HPDE6-E6E7 (cell line): ENCODE results near the gene ESPN.

ENCODE experiments used
- DNase-seq: peaks from one replicate; pipeline ENCODE4 v3.0.0; 2011; ENCODE audit warnings: missing footprints; ENCODE audit errors: extremely low spot score

Gene ESPN

GRCh38 chr1:6499296-6499695 is 74.7 kb downstream of the ESPN start:
- DNase-seq: no peak

DNA sequence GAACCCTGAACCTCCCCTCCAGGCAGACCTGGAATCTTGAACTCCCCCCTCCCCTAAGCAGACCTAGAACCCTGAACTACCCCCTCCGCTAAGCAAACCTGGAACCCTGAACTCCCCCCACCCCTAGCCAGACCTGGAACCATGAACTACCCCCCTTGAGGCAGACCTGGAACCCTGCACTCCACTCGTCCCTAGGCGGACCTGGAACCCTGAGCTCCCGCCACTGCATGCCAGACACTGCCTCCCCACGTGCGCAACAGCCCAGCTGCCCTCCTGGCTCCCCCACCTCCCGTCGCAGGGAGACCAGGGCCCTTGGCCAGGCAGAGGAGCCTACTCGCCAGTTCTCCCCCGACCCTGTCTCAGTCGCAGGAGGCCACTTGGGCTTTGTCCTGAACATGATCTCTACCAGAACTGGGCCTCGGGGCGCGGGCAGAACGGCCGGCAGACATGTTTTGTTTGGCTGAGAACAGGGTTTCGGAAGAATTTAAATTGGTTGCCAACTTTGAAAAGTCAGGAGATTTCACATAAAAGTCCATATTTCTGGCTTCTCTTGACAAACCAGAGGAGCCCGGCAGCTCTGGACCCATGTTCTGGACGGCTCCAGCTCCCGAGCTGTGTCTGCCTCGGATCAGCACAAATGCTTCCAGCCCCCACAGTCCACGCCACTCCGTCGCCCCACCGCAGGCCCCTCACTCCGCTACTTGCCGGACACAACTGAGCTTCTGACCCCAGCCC is 76.1 kb downstream of the ESPN start:
- DNase-seq: no peak

DNA sequence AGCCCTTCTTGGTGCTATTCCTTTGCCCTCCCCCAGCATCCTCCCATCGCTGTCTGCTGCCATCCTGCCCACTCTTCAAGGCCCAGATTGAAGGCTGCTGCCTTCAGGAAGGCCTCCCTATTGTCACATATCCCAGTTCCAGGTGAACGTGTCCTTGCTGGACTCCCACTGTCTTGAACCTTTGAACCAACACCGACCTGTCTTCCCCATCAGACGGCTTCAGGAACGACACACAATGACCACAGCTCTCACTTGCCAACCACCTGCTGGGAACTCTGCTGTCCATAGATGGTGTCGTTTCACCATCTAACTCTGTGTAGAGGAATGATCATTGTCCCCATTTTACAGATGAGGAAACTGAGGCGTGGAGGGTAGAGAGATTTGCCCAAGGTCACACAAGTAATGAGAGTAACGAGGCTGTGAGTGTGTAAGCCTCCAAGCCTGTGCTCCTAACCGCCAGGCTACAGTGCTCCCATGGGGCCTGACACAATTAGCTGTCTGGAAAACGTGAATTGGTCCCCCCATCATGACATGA is 76.8 kb downstream of the ESPN start:
- no peak for DNase-seq

DNA sequence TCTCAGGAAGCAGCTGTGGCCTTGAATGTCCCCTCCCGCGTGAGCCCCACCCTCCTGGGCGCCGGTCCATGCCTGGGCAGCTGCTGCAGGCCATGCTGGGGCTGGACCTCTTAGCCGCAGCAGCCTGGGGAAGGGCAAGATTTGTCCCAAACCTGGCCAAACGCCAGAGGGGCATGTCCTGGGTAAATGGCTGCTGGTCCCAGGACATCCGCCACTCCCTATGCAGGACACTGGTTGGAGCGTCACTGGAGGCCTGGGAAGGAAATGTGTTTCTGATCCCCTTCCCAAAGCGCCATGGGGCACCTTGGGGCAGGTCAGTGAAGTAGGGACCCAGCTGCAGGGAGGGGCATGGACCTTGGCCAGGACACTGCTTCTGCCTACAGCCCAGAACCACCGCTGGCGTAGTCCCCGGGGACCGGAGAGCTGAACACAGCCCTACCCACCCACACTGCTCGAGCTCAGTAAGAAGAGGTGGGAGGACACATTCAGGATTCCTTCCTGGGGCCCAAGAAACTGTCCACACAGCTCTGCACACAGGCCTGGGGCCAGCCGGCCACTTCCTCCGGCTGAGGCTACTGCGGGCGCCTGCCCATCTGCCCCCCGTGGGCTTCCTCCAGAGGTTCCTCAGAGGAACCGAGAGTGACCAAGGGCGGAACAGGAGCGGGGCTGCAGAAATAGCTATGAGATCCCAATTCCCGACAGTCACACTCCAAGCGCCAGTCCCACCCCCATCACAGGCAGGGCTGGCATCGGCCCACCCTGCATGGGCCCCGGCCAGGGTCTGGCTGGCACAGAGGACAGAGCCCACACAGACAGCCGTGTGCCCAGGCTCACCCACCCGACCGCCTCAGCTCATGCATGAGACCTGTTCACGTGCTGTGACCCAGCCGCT is 77.7 kb downstream of the ESPN start:
- DNase-seq: no peak

GRCh38 chr1:6503884-6504602 is 79.5 kb downstream of the ESPN start:
- DNase-seq: no peak

DNA sequence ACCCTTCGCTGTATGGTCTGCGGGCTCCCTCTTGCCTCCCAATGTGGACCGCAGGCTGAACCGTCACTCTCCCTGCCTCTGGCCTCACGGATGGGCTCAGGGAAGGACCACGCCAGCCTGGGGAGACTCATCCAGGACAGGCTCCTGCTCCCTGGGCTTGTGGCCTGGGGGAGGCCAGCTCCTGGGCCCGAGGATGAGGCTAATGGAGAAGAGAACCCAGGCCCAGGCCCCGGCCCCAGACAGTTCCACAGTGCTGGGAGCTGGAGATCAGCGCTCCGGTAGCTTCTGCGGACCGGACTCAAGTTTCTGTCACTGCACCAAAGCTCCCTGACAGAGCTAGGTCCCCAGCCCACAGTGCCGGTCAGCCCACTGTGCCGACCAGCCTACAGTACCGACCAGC is 80.3 kb downstream of the ESPN start:
- DNase-seq: no peak

- no peak for DNase-seq
These were observed 81.0 kb downstream of the ESPN start for GRCh38 chr1:6505367-6506209.

DNA sequence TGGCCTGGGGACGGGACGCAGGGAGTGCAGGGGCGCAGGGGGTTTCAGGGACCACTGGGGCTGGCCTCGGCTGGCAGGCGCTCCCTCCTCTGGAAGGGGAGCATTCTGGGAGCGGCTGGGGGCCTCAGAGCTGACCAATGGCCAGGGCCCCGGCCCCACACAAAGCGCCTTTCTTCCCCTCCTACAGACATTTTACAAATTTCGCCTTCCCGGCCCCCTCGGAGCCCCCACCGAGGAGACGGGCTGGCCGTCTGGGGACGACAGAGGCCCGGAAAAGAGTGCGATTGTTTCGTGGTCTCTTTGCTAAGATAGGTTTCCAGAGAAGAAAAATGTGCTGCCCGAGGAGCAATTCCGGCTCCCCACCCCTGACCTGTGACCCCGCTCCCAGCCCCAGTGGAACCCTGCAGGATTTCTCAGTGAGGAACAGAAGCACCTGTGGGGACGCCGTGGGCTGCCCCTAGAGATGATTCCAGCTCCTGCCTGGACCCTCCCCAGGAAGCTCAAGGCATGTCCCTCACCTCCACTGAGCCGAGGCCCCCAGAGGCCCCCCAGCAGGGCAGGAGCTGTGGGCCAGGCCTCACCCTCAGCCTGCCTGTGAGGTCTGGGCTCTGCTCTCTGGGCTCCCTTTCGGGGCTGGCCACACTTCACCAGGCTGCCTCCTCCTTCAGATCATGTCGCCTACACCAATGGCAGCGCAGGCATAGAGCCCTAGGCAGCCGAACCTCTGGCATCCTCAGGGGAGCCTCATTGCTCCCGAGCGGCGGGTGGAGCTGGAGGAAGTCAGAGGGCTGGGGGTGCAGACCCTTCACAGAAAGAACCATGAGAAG is 81.8 kb downstream of the ESPN start:
- DNase-seq: no peak

DNA sequence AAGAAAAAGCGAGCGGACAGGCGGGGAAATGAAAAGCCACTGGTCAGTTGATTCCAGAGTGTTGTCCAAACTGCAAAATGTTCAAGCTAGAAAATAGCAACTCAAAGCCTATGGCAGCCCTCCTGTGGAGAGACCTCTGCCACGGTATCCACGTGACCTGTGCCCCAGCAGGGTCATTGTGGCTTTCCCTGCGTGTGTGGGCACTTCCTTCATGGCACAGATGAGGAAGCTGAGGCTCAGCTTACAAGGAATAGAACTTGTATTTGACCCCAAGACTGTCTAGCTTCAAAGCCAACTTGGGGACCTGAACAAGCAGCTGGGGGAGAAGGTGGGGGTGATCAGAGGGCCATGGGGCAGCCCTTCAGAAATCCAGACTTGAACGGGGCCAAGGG is 82.5 kb downstream of the ESPN start:
- DNase-seq: no peak

DNA sequence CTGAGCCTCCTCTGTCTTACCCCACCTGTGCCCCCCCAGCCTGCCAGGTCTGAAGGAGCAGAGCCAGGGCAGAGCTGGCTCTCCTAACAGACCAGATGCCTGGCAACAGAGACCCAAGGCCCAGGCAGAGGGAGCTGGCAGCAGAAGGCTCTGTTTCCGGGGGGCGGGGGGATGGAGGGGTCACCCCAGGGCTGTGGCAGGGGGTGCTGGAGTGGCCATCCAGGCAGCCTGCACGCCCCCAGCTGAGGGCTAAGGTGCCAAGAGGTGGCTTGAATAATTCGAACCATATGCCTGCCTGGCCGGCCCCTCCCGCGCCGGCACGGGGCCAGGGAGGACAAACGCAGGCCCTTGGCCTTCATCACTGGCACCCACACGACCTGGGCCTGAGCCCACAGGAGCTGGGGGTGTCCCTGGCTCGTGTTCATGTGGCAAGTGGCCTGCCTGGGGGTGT is 82.9 kb downstream of the ESPN start:
- no peak for DNase-seq

- DNase-seq: no peak
These were observed 83.7 kb downstream of the ESPN start for GRCh38 chr1:6508154-6508815.

DNA sequence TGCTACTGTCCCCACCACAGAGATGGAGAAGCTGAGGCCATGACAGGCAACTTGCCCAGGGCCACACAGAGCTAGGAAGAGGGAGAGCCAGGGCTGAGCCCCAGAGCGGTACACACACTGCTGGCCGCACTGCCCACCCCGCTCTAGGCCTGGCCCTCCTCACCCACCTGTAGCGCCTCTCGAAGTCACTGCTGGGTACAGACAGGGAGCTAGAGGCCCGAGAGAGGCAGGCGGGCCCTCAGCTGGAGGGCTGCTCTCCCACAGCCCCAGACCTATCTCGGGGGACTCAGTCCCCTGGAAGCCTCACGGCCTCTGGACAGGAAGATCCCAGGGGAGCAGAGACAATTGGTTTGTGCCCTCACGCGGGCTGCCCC is 84.2 kb downstream of the ESPN start:
- no peak for DNase-seq

DNA sequence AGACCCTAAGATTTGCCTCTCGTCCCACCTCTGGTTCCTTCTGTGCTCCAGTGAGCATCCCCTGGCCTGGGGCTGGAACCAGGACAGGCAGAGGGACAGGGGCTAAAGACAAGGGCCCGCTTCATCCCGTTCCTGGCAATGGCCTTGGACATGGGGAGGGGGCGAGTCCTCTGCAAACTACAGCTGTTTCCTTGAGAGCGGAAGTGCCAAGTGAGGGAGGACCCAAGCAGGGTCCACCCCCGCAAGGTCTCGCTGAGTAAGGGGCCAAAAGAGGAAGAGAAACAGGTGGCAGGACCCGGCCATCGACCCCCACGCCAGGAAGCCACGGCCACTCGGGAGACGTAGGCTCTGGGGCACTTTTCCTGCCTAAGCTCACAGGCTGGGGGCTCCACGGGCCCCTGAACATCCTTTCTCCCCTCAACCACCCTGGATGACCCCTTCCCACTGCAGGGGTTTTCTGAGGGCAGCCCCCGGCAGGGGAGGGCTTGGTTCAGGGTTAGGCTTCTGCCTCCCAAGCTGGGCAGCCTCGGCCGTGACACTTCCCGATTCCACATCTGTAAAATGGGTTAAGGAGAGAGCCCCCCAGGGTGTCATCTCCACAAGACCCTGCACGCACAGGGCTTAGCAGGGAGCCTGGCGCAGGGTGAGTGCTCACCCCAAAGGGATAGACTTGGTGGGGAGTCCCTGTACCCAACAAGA is 84.8 kb downstream of the ESPN start:
- no peak for DNase-seq

GRCh38 chr1:6509919-6510291 is 85.3 kb downstream of the ESPN start:
- DNase-seq: no peak

DNA sequence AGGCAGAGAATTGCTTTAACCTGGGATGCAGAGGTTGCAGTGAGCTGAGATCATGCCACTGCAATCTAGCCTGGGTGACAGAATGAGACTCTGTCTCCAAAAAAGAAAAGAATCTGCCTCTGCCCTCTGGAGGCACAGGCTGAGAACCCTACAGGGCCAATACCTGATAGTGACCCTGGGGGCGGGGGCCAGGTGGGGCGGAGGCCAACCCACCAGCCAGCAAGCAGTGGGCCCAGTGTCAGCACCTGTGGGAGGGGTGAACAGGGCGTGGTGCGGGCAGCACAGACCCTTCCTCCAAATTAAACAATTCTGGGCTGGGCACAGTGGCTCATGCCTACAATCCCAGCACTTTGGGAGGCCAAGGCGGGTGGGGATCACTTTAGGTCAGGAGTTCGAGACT is 85.9 kb downstream of the ESPN start:
- no peak for DNase-seq
